K562 (cell line): ENCODE data around the gene ZER1. TPM values are rescaled to one million over a fixed set of nuclear protein-coding genes. Genes with fewer than 3 reads are reported as not detected.

ENCODE experiments used
- ELF2 ChIP-seq: fragments of 250-450 bp; sonication (Bioruptor Pico); IDR thresholded peaks from 2 replicates; pipeline ENCODE4 v1.5.0; 2021; ENCODE audit warnings: mild to moderate bottlenecking
- MCM3 ChIP-seq: fragments of 450-650 bp; IDR thresholded peaks from 2 replicates; pipeline ENCODE4 v1.6.1; 2016
- NRF1 ChIP-seq, 2 experiments: fragments of 450-650 bp; IDR thresholded peaks in 1 of 2; conservative IDR thresholded peaks in 1 of 2; 2 replicates each; pipeline ENCODE4 v1.6.1; 2014; ENCODE audit warnings: mild to moderate bottlenecking in 2 of 2
- SUPT5H ChIP-seq: fragments of 450-650 bp; IDR thresholded peaks from 2 replicates; pipeline ENCODE4 v1.6.1; 2016
- TAF9B ChIP-seq: fragments of 450-650 bp; IDR thresholded peaks from 2 replicates; pipeline ENCODE4 v1.6.1; 2018; ENCODE audit warnings: mild to moderate bottlenecking; ENCODE audit not compliant: partially characterized antibody
- TRIM28 ChIP-seq: fragments of 450-650 bp; IDR thresholded peaks from 2 replicates; pipeline ENCODE4 v1.6.1; 2017
- ZFP36 ChIP-seq: fragments of 150-350 bp; IDR thresholded peaks from 2 replicates; pipeline ENCODE4 v1.6.1; 2018; ENCODE audit warnings: low read length, low read depth; ENCODE audit not compliant: partially characterized antibody
- ZNF184 ChIP-seq: sonication (generic); formaldehyde crosslinking; IDR thresholded peaks from 2 replicates; pipeline ENCODE4 v1.5.0; 2020; ENCODE audit warnings: missing genetic modification reagents
- ZNF274 ChIP-seq: IDR thresholded peaks from 2 replicates; pipeline ENCODE4 v1.6.1; 2011; ENCODE audit warnings: low read depth, mild to moderate bottlenecking, low read length, moderate library complexity, borderline replicate concordance
- ZNF695 ChIP-seq: fragments of 450-650 bp; formaldehyde crosslinking; IDR thresholded peaks from 2 replicates; pipeline ENCODE4 v1.4.0; 2020; ENCODE audit warnings: mild to moderate bottlenecking, moderate library complexity
- polyA plus RNA-seq, 8 experiments: library from polyadenylated mRNA; depleted of rRNA in 4 of 8; stranded (reverse) in 5 of 8; unstranded in 3 of 8; fragments of >200 nt; fragmentation: Nextera tagmentation in 2 of 8; fragmentation: Illumina TruSeq in 1 of 8; extraction: Ambion mirVana in 2 of 8; extraction: Trizol in 1 of 8; gene quantifications; 2 replicates each; pipeline versions ENCODE4 v1.2.1 to v1.2.3, GENCODE V29; 2011 to 2014; ENCODE audit warnings: inconsistent platforms in 1 of 8, missing spikeins in 1 of 8
- total RNA-seq, 7 experiments: library from RNA; depleted of rRNA in 6 of 7; stranded (reverse); fragments of >200 nt in 6 of 7; fragmentation: Illumina TruSeq in 2 of 7; extraction: Trizol in 2 of 7; gene quantifications; 2 replicates each; pipeline versions ENCODE4 v1.2.1 to v1.2.3, GENCODE V29; 2011 to 2021; ENCODE audit warnings: low replicate concordance in 1 of 7
- TF ChIP-seq, protein P1 (sequence below), 2 experiments: fragments of 450-650 bp in 1 of 2; sonication (generic) in 1 of 2; formaldehyde crosslinking in 1 of 2; IDR thresholded peaks; 2 replicates each; pipeline versions ENCODE4 v1.7.1 to v1.9.0; 2016 to 2022; ENCODE audit warnings: inconsistent platforms in 1 of 2, mild to moderate bottlenecking in 1 of 2, missing genetic modification reagents in 1 of 2
- TF ChIP-seq, protein P2 (sequence below): fragments of 450-650 bp; IDR thresholded peaks from 2 replicates; pipeline ENCODE4 v1.7.0; 2016; ENCODE audit warnings: borderline replicate concordance

Gene ZER1
- total and polyA plus RNA-seq, 9 of the 15 experiments (the other 6 are each of a cell fraction or from before 2014, with no cell fraction given) = 0.07 to 10.7 (median 6.2) TPM

DNA sequence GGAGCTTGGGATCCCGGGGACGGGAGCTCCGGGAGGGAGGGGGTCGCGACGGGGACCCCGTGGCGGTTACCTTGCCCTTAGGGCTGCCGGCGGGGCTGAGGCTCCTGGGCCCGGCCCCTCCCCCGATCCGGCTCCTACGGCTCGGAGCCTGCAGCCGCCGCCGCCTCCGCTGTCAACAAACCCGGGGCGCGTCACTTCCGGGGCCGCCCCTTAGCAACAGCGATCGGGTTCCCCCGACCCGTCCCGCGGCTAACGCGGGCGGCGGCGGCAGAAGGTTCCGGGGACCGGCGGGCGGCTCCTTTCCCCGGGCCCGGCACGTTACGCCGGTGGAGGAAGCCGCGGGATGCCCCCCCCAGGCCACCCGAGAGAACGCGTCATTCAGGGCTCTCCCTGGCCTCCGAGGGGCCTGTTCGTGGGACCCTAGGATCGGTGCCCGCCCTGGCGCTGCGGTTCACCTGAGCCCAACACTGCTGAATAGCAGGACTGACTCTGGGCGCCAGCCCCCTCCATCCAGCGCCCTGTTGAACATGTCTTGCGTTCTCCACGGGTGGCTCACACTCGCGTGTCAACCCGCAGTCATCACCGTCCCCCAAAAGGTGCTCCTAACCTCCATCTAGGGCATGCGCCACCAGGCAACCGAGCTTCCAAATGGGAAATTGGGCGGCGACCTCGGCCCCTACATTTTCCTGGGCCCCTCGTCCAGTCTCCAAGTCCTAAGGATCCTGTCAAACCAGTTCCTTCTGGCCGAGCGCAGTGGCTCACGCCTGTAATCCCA lies at the start of gene ZER1 (continued):
- TF ChIP-seq, protein P1, sequence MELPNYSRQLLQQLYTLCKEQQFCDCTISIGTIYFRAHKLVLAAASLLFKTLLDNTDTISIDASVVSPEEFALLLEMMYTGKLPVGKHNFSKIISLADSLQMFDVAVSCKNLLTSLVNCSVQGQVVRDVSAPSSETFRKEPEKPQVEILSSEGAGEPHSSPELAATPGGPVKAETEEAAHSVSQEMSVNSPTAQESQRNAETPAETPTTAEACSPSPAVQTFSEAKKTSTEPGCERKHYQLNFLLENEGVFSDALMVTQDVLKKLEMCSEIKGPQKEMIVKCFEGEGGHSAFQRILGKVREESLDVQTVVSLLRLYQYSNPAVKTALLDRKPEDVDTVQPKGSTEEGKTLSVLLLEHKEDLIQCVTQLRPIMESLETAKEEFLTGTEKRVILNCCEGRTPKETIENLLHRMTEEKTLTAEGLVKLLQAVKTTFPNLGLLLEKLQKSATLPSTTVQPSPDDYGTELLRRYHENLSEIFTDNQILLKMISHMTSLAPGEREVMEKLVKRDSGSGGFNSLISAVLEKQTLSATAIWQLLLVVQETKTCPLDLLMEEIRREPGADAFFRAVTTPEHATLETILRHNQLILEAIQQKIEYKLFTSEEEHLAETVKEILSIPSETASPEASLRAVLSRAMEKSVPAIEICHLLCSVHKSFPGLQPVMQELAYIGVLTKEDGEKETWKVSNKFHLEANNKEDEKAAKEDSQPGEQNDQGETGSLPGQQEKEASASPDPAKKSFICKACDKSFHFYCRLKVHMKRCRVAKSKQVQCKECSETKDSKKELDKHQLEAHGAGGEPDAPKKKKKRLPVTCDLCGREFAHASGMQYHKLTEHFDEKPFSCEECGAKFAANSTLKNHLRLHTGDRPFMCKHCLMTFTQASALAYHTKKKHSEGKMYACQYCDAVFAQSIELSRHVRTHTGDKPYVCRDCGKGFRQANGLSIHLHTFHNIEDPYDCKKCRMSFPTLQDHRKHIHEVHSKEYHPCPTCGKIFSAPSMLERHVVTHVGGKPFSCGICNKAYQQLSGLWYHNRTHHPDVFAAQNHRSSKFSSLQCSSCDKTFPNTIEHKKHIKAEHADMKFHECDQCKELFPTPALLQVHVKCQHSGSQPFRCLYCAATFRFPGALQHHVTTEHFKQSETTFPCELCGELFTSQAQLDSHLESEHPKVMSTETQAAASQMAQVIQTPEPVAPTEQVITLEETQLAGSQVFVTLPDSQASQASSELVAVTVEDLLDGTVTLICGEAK (IDR thresholded peaks at IDR 0.05) = peak; percentile 97
- TF ChIP-seq, protein P1 (CRISPR knock-in tag; IDR thresholded peaks at IDR 0.05) = no peak
- TF ChIP-seq ZNF184 (CRISPR knock-in tag) (no peak), ZFP36 (no peak), TAF9B (peak; percentile 85), NRF1 (conservative IDR thresholded peaks at IDR 0.05 in 1 of 2, IDR thresholded peaks at IDR 0.05 in 1 of 2) (peak in 1 of 2 experiments; percentile 33; a peak in 2 of 4 replicates), ZNF695 (CRISPR knock-in tag) (no peak), ZNF274 (no peak), TRIM28 (no peak), ELF2 (peak; percentile 9; the same call in 1 of the 2 replicates), MCM3 (no peak), SUPT5H (peak; percentile 82)
- TF ChIP-seq, protein P2, sequence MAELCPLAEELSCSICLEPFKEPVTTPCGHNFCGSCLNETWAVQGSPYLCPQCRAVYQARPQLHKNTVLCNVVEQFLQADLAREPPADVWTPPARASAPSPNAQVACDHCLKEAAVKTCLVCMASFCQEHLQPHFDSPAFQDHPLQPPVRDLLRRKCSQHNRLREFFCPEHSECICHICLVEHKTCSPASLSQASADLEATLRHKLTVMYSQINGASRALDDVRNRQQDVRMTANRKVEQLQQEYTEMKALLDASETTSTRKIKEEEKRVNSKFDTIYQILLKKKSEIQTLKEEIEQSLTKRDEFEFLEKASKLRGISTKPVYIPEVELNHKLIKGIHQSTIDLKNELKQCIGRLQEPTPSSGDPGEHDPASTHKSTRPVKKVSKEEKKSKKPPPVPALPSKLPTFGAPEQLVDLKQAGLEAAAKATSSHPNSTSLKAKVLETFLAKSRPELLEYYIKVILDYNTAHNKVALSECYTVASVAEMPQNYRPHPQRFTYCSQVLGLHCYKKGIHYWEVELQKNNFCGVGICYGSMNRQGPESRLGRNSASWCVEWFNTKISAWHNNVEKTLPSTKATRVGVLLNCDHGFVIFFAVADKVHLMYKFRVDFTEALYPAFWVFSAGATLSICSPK = no peak
